T47D (cell line): ENCODE results near the gene FHDC1.
"Not testable (repeated sequence)": the region's sequence is repeated elsewhere in the genome, so short reads cannot be mapped to it uniquely, and the experiment has no call there.

Experiments
- DNase-seq, 2 experiments: peaks; one replicate each; pipeline versions ENCODE4 v3.0.0 to v3.0.0-alpha.2; 2011 to 2012; ENCODE audit warnings: low read depth in 1 of 2, low spot score in 1 of 2
- JUND ChIP-seq: IDR thresholded peaks from 2 replicates; pipeline ENCODE4 v1.6.1; 2012; ENCODE audit warnings: low read depth
- in situ Hi-C: cut with HindIII; loops from 2 replicates; pipeline ENCODE4 v1.10.0; 2016; ENCODE audit warnings: low sequenced_read_pairs, low pct_unique_long_range_greater_than_20kb

FHDC1 gene, protein sequence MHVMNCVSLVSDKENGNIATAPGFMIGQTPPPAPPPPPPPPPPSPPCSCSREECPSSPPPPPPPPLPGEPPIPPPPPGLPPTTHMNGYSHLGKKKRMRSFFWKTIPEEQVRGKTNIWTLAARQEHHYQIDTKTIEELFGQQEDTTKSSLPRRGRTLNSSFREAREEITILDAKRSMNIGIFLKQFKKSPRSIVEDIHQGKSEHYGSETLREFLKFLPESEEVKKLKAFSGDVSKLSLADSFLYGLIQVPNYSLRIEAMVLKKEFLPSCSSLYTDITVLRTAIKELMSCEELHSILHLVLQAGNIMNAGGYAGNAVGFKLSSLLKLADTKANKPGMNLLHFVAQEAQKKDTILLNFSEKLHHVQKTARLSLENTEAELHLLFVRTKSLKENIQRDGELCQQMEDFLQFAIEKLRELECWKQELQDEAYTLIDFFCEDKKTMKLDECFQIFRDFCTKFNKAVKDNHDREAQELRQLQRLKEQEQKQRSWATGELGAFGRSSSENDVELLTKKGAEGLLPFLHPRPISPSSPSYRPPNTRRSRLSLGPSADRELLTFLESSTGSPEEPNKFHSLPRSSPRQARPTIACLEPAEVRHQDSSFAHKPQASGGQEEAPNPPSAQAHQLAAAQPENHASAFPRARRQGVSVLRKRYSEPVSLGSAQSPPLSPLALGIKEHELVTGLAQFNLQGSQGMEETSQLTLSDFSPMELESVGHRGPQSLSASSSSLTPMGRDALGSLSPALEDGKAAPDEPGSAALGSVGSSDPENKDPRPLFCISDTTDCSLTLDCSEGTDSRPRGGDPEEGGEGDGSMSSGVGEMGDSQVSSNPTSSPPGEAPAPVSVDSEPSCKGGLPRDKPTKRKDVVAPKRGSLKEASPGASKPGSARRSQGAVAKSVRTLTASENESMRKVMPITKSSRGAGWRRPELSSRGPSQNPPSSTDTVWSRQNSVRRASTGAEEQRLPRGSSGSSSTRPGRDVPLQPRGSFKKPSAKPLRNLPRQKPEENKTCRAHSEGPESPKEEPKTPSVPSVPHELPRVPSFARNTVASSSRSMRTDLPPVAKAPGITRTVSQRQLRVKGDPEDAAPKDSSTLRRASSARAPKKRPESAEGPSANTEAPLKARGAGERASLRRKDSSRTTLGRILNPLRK

DNA sequence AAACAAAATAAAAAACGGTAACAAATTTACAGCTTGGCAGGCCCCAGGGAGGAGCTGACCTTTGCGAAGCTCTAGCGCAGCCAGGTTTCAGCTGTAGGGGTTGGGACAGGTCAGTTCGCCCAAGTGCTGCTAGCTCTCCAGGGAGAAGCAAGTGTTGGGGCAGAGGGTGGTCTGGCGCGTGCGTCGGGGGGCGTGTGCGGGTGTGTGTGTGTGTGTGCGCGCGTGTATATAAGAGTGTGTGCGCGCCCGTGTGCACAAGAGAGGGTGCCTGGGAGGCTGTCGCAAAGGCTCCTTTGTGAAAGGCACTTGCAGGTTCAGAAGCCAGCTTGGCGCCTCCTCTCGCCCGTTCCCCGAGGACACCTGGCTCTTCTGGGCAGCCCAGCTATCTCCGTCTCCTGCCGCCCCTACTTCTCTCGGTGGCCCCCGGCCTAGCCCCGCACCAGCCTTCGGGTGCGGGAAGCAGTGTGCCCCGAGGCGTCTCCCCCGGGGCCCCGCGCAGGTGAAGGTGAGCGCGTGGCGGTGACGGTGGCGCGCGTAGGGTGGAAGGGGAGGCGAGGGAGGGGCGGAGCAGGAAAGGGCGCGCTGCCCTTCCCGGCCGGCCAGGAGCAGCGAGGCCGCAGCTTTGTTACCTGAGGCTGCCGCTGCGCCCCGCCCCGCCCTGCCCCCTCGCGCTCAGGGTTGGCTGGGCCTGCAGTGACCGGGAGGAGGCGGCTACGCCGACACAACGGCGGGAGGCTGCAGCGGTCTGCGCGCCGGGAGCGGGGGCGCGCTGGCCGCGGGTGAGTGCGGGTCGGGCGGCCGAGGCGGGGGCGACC is at the start of gene FHDC1:
Gene FHDC1, plus strand, starts transcription at position 693 of the 815 bp plus-strand sequence. CDS start 6,735 bp downstream, outside the sequence.
- no peak for TF ChIP-seq JUND
- DNase-seq, result peak; percentile 69 to 87
- in situ Hi-C loops, result no loop called here

DNA sequence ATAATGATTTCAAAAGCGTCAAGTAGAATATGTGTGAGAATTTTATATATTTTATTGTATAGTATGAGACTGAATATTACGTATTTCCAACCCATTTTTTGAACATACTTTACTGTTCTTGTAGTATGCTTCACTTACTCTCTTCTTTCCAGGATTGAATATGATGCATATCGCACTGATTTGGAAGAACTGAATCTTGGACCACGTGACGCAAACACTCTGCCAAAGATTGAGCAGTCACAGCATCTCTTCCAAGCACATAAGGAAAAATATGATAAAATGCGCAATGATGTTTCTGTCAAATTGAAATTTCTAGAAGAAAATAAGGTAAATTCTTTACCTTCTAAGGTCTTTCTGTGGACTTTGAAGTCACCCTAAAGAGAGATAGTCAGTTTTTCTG is 48.1 kb upstream of the FHDC1 start:
- in situ Hi-C loops, result no loop called here

DNA sequence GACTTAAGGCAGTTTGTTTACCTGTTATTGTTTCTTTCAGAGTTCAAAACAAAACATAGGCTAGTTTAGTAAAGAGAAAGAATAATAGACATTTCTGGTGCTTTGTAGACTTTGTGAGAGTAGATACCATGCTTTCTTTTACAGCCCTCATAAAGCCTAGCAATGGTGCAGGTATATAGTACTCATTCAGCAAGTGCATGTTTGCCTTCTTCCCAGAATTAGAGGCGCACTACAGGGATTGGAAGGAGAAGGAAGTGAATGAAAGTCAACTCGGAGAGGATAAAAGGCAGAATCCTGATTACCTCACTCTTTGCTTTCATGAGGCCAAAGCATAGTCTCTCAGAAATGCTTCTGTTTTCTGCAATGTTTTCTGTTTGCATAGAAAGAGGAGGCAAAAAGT is 43.1 kb upstream of the FHDC1 start:
- no peak for TF ChIP-seq JUND
- no peak for DNase-seq
- in situ Hi-C loops, result no loop called here

More for the DNA sequence above, 48.1 kb upstream of the FHDC1 start:
- TF ChIP-seq JUND, result no peak
- no peak for DNase-seq

DNA sequence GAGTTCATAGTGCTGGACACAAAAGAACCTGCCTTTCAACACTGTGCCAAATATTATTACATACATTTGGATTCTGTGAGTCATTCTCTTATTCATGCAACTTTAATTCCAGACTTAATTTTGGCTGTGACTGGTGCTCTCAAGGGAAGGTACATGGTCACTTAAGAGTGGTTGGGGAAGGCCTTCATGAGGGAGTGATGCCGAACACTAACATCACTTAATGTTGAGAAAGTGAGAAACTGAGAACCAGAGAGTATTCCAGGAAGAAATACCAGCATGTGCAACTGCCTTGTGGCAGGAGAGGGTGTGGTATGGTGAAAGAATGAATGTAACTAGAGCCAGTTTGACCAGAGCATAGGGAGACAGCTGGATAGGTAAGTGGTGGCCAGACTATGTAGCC is 41.5 kb upstream of the FHDC1 start:
- no peak for DNase-seq
- TF ChIP-seq JUND, result no peak
- in situ Hi-C loops, result no loop called here

DNA sequence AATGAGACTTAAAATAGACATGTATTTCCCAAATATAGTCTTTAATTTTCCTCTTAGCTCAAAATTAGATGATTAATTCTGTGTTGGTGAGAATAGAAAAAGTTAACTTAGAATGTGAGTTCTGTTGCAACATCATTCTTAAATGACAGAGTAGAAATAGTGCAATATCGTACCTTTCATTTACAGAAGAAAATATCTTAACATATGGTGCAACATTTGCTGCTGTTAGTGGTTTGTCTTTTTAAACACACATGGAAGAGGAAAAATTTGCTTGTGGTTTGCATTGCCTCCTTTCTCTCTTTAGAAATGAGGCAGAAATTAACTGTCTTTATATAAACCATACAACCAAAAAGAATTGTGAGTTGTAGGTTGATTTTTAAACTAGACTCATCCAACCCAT is 39.3 kb upstream of the FHDC1 start:
- in situ Hi-C loops, result no loop called here
- DNase-seq, result no peak
- TF ChIP-seq JUND, result no peak

DNA sequence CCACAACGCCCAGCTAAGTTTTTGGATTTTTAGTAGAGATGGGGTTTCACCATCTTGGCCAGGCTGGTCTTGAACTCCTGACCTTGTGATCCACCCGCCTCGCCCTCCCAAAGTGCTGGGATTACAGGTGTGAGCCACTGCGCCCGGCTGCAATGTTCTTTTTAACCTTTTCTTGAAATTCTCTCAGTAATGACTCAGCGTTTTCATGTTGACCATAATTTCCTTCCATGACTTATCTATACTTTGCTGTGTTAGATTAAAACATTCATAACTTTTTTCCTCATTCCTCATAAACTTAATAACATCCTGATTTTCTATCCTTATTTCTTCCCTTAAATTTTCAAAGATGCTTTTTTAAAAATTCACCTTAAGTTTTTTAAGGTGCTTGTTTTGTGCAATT is 38.0 kb upstream of the FHDC1 start:
- in situ Hi-C loops, DNase-seq: not testable (repeated sequence)

DNA sequence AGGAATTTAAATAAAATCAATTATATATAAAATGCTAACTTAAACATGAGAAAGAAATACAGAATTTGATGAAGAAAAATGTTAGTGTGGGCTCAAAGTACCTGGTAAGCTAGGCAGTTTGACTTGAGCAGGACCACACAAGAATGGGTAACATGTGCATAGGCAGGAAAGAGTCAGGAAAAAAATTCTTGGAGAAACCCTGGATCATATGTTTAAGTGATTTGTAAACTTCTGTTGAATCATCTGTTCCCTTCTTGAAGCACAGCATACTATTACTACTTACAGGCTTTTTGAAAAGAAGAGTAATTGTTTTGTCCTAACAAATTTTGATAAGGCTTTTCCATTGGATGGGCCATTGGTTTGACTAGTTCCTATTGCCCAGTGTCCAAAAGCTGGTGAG is 37.5 kb upstream of the FHDC1 start:
- no peak for DNase-seq
- in situ Hi-C loops, result no loop called here
- no peak for TF ChIP-seq JUND

DNA sequence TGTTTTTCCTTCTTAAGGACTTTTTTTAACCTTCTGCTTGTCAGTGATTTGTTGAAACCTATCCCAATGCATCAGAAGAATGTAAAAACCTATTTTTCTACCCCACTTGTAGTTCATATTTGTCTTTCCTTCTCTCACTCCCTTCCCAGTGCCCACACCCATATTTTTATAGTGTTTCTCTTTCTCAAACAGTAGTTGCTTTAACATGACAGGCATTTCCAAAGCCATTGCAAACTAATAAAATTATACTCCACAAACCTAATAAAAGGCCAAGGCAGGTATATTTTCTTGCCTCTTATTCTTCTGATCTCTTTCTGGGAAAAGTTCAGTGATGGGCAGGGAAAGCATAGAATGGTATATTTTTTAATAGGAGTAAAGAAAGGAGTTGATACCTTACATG is 35.7 kb upstream of the FHDC1 start:
- DNase-seq, result no peak
- TF ChIP-seq JUND, result no peak
- in situ Hi-C loops, result no loop called here

DNA sequence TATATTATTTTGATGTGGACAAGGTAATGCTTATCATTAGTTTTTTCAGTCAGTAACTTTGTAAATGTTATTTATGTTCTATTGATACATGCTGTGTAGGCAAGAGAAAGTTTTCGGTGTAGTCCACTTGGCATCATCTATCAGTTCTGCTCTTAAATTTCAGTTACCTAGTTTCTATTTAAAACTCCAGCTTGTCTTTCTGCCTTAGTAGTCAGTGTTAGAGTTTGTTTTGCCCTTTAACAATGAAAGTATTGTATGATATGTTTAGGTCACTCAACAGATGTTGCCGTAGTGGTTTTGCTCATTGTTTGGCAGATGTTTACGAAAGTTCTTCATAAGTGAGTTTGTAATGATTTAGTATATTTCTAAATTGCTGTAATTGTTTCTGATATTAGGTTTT is 34.9 kb upstream of the FHDC1 start:
- no peak for DNase-seq
- in situ Hi-C loops, result no loop called here
- TF ChIP-seq JUND, result no peak

DNA sequence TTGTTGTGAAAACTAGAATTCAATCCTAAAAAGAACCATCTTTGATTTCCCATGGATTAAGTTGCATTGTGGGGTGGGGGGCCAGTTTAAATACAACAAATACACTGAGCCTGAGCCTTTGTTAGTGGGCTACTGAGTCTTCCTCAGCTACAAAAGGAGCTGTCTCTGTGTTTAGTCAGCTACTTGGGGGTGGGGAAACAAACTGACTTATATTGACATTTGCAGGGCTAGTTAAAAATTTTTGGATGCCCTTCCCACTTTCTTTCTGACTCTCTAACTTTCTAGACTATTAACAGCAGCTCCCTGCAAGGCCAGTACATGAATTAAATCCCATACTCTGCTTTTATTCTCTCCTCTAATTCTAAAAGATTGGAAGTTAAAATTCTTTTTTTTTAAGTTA is 32.5 kb upstream of the FHDC1 start:
- in situ Hi-C loops, result no loop called here
- no peak for TF ChIP-seq JUND
- DNase-seq, result no peak

DNA sequence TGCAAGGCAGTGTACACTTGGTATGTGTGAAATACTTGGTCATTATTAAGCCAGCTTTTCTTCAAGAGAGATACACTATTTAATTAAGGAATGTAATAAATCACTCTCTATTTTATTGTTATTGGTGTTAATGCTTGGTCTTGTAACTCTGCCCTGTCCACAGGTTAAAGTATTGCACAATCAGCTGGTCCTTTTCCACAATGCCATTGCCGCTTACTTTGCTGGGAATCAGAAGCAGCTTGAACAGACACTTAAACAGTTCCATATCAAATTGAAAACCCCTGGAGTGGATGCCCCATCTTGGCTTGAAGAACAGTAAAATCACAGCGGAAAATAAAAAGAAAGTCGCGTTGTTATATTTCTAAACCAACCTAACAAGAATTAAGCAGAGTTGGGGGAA is 26.2 kb upstream of the FHDC1 start:
- no peak for DNase-seq
- no peak for TF ChIP-seq JUND
- in situ Hi-C loops, result no loop called here

DNA sequence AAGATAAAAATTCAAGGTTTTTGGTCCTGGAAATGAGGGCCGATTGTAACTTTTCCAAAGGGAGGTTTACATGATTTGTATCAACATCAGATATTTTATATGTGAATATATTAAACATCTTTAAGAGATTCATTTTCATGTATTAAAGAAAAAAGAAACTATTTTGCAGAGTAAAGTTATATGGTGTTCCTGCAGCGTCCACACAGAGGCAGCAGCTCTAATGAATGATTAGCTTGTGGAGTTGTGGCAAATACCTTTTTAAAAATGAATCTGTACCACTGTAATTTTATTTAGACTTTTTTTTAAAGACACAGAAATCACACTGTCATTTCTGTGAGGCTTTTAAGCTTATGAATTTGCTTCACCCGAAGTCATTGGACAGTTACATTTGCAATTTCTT is 25.6 kb upstream of the FHDC1 start:
- no peak for TF ChIP-seq JUND
- no peak for DNase-seq
- in situ Hi-C loops, result no loop called here
